Hepatocyte (in vitro differentiated cells): Measurements from ENCODE around the gene FAM171A2. TPM values are rescaled to one million over a fixed set of nuclear protein-coding genes. Genes with fewer than 3 reads are reported as not detected.
"Not testable (repeated sequence)": the region's sequence is repeated elsewhere in the genome, so short reads cannot be mapped to it uniquely, and the experiment has no call there.

Experiments used
- DNase-seq: peaks from one replicate; pipeline ENCODE4 v3.0.0-alpha.2; 2016; ENCODE audit warnings: low spot score
- H2AFZ ChIP-seq: fragments of 200-600 bp; sonication (generic); 2 replicates; pipeline ENCODE4 v1.6.0; 2016; ENCODE audit warnings: antibody characterized with exemption, mild to moderate bottlenecking
- H3K27ac ChIP-seq: fragments of 200-600 bp; sonication (generic); 2 replicates; pipeline ENCODE4 v1.5.1; 2016; ENCODE audit warnings: mild to moderate bottlenecking
- H3K27me3 ChIP-seq: fragments of 200-600 bp; sonication (generic); 2 replicates; pipeline ENCODE4 v1.6.1; 2016
- H3K36me3 ChIP-seq: fragments of 200-600 bp; sonication (generic); replicated peaks from 2 replicates; pipeline ENCODE4 v1.5.1; 2016; ENCODE audit warnings: low read depth; ENCODE audit not compliant: insufficient read depth
- H3K4me1 ChIP-seq: fragments of 200-600 bp; sonication (generic); 2 replicates; pipeline ENCODE4 v1.5.1; 2016; ENCODE audit warnings: mild to moderate bottlenecking, moderate library complexity; ENCODE audit not compliant: insufficient read depth
- H3K4me2 ChIP-seq: fragments of 200-600 bp; sonication (generic); 2 replicates; pipeline ENCODE4 v1.6.0; 2016
- H3K4me3 ChIP-seq: fragments of 200-600 bp; sonication (generic); 2 replicates; pipeline ENCODE4 v1.5.1; 2016; ENCODE audit warnings: mild to moderate bottlenecking
- H3K79me2 ChIP-seq: fragments of 200-600 bp; sonication (generic); 2 replicates; pipeline ENCODE4 v1.6.0; 2017; ENCODE audit warnings: mild to moderate bottlenecking
- H3K9me2 ChIP-seq: fragments of 200-600 bp; sonication (generic); replicated peaks from 2 replicates; pipeline ENCODE4 v1.6.0; 2017; ENCODE audit warnings: mild to moderate bottlenecking; ENCODE audit not compliant: insufficient read depth
- H3K9me3 ChIP-seq: fragments of 200-600 bp; sonication (generic); 2 replicates; pipeline ENCODE4 v1.5.1; 2016; ENCODE audit warnings: low read depth, mild to moderate bottlenecking
- H4K20me1 ChIP-seq: fragments of 200-600 bp; sonication (generic); 2 replicates; pipeline ENCODE4 v1.6.0; 2016; ENCODE audit warnings: mild to moderate bottlenecking; ENCODE audit not compliant: insufficient read depth, poor library complexity, severe bottlenecking
- EZH2 ChIP-seq: fragments of 200-600 bp; sonication (generic); IDR thresholded peaks from 2 replicates; pipeline ENCODE4 v1.6.1; 2016; ENCODE audit warnings: antibody characterized with exemption, mild to moderate bottlenecking, borderline replicate concordance
- EZH2phosphoT487 ChIP-seq: fragments of 200-600 bp; sonication (generic); IDR thresholded peaks from one replicate; pipeline ENCODE4 v1.6.1; 2018; ENCODE audit warnings: antibody characterized with exemption, mild to moderate bottlenecking, low read depth, moderate library complexity; ENCODE audit not compliant: unreplicated experiment, severe bottlenecking
- WGBS: methylation state at CpG from one replicate; pipeline ENCODE4 v1.1.6; 2016; ENCODE audit warnings: low lambda C conversion rate; ENCODE audit errors: missing lambda C conversion rate; 5-methylcytosine and 5-hydroxymethylcytosine counted together
- polyA plus RNA-seq: library from polyadenylated mRNA; unstranded; fragments of >200 nt; fragmentation: Nextera tagmentation; extraction: Ambion mirVana; gene quantifications from 2 replicates; pipeline ENCODE4 v1.2.1, GENCODE V29; 2016
- total RNA-seq: library from RNA; depleted of rRNA; stranded (reverse); fragments of >200 nt; gene quantifications from 2 replicates; pipeline ENCODE4 v1.2.3, GENCODE V29; 2014
- TF ChIP-seq, protein P1 (sequence below): fragments of 200-600 bp; sonication (generic); IDR thresholded peaks from 2 replicates; pipeline ENCODE4 v1.5.1; 2016; ENCODE audit warnings: antibody characterized with exemption, mild to moderate bottlenecking; ENCODE audit not compliant: poor library complexity

The FAM171A2 gene
- total and polyA plus RNA-seq, 2 experiments from 2014 or later: 13.9 to 22.8 TPM

DNA sequence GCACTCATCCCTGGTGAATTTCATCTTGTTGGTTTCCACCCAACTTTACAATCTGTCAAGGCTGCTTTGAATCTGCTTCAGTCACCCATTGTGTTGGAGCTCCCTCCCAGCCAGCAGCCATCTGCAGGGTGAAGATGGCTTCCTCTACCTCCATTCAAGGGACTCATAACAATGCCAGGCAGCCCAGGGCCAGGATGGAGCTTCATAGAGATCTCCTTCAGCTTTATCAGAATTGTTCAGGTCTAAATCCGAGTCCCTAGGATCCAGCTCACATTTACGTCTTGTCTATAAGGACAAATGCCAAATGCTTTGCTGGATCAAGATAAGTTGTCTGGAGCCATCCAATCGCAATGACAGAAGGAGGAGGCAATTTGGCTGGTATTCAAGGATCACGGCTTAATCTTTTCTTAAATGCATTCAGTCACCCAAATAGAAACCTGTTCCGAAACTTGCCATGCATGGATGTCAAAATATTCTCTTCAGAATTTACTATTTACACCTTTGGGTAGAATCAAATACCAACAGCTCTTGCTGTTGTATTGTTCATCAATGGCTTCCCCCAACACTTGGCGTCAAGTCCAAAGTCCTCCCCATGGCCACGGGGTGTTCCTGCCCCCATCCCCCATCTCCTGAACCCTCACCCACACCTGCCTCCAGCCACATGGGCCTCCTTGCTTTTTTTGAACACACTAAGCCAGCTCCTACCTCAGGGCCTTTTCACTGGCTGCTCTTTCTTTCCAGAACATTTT, 3.8 kb upstream of the FAM171A2 start:
- no peak overlapping the region for H3K27ac ChIP-seq
- no peaks in the 10 kb centered on the region for H3K36me3 ChIP-seq
- H3K4me2 ChIP-seq: no peak overlapping the region
- peaks cover 8% of the 10 kb centered on the region for H3K79me2 ChIP-seq
- H3K9me3 ChIP-seq: no peaks in the 10 kb centered on the region
- no peaks in the 10 kb centered on the region for H3K27me3 ChIP-seq
- no peak for TF ChIP-seq EZH2phosphoT487
- TF ChIP-seq, protein P1, sequence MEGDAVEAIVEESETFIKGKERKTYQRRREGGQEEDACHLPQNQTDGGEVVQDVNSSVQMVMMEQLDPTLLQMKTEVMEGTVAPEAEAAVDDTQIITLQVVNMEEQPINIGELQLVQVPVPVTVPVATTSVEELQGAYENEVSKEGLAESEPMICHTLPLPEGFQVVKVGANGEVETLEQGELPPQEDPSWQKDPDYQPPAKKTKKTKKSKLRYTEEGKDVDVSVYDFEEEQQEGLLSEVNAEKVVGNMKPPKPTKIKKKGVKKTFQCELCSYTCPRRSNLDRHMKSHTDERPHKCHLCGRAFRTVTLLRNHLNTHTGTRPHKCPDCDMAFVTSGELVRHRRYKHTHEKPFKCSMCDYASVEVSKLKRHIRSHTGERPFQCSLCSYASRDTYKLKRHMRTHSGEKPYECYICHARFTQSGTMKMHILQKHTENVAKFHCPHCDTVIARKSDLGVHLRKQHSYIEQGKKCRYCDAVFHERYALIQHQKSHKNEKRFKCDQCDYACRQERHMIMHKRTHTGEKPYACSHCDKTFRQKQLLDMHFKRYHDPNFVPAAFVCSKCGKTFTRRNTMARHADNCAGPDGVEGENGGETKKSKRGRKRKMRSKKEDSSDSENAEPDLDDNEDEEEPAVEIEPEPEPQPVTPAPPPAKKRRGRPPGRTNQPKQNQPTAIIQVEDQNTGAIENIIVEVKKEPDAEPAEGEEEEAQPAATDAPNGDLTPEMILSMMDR: no peak
- TF ChIP-seq EZH2: no peak
- H3K9me2 ChIP-seq: no peaks in the 10 kb centered on the region
- no peak for DNase-seq
- no peaks in the 10 kb centered on the region for H4K20me1 ChIP-seq
- H3K4me1 ChIP-seq: peaks cover 5% of the 10 kb centered on the region
- H2AFZ ChIP-seq: no peak overlapping the region
- no peak overlapping the region for H3K4me3 ChIP-seq
- 87% methylated on average over 7 of the region's 7 CpGs for WGBS

DNA sequence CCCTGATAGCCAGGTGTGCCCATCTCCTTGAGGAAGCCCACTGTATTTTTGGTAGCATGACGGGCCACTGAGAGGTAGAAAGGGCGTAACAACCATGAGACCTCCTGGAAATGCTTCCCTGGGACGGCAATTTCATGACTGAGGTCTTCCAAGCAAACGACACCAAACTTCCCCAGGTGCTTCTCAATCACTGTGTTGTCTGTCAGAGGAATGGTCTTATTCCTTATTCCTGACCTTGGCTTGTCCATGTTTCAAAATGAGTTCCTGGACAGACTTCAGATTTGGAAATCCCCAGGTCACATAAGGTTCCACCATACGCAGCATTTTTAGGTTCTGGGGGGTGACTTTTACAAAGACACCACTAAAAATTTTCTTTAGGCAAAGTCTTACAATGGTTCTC, 1.4 kb upstream of the FAM171A2 start:
- 91% methylated on average over 5 of the region's 5 CpGs for WGBS
- H3K9me2 ChIP-seq, H3K79me2 ChIP-seq, DNase-seq, H3K27ac ChIP-seq, H3K9me3 ChIP-seq, H3K4me2 ChIP-seq, H3K4me3 ChIP-seq, H2AFZ ChIP-seq, H3K27me3 ChIP-seq, H3K36me3 ChIP-seq: not testable (repeated sequence)
- H4K20me1 ChIP-seq: peaks cover 13% of the 10 kb centered on the region
- peaks cover 24% of the 10 kb centered on the region for H3K4me1 ChIP-seq

DNA sequence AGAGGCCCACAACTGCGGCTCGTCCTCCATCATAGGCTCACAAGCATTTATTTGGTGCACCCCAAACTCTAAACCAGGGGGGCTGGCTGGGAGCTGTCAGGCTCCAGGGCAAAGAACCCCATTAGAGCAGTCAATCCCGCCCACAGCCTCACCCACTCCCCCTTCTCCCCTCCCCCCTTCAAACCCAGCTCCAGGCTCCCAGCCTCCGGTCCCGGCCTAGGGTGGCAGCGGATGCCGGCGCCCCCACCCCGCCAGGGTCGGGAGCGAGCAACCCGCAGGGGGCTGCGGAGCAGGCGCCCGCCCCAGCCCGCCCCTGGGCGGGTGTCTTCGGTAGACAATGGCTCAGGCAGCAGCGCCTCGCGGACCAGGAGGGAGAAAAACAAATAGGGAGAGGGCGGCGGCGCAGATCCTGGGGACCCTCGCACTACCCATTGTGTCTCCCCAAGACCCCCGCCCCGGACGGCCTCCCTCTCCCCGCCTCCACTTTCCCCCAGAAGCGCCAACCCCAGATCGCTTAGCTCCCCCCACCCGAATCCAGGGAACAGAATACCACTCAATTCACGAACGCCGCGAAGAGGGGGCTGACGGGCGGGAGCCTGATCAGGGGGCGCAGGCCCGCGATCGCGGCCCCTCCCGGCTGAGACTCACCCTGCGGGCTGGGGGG, 572 bp downstream of the FAM171A2 start:
- peak; percentile 42 for DNase-seq
- peaks cover 8% of the 10 kb centered on the region for H3K79me2 ChIP-seq
- H3K4me3 ChIP-seq: peak overlapping the region; percentile 98
- H3K9me2 ChIP-seq: no peaks in the 10 kb centered on the region
- peak overlapping the region; percentile 90 for H2AFZ ChIP-seq
- H3K4me2 ChIP-seq: peak overlapping the region; percentile 99
- H3K36me3 ChIP-seq: no peaks in the 10 kb centered on the region
- H3K4me1 ChIP-seq: peaks cover 24% of the 10 kb centered on the region
- no peaks in the 10 kb centered on the region for H3K9me3 ChIP-seq
- peaks cover 13% of the 10 kb centered on the region for H4K20me1 ChIP-seq
- 3% methylated on average over 17 of the region's 45 CpGs for WGBS
- peak overlapping the region; percentile 58 for H3K27ac ChIP-seq
- H3K27me3 ChIP-seq: no peaks in the 10 kb centered on the region
- TF ChIP-seq, protein P1: no peak
- TF ChIP-seq EZH2 (no peak), EZH2phosphoT487 (no peak)

DNA sequence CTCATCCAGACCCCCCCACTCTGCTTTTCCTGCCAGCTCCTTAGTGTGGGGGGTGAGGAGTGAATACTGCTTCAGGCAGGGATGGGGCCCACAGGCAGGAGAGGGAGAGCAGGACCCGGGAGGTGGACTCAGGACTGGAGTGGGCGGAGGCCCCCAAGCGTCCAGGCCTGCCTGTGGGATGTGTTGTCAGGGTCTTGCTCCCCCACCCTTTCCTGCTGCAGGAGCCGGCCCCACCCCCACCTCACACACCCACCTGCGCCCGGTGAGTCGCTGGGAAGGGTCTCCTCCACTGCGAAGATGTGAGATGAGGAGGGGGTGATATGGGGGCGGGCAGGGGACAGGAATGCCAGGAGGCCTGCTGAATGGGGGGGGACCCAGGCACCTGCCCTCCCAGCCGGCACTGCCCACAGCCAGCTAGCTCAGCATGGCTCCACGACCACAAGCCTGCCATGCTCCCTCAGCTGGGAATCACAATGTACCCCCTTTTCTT, 1.1 kb downstream of the FAM171A2 start:
- no peaks in the 10 kb centered on the region for H3K9me2 ChIP-seq

More for the DNA sequence above, 1.1 kb downstream of the FAM171A2 start:
- Histone ChIP-seq H3K4me3 (peak overlapping the region; percentile 98), H3K36me3 (no peaks in the 10 kb centered on the region), H2AFZ (peak overlapping the region; percentile 90), H3K4me2 (peak overlapping the region; percentile 99), H3K79me2 (peaks cover 8% of the 10 kb centered on the region), H3K27ac (no peak overlapping the region), H3K27me3 (no peaks in the 10 kb centered on the region), H3K4me1 (peaks cover 24% of the 10 kb centered on the region), H4K20me1 (peaks cover 13% of the 10 kb centered on the region), H3K9me3 (no peaks in the 10 kb centered on the region)
- TF ChIP-seq, protein P1: no peak
- TF ChIP-seq EZH2 (no peak), EZH2phosphoT487 (no peak)
- no peak for DNase-seq
- WGBS: 15% methylated on average over 5 of the region's 11 CpGs
